Liver (tissue), 9 donors: Measurements from ENCODE around the gene FRMPD1. TPM values are rescaled to one million over a fixed set of nuclear protein-coding genes. Genes with fewer than 3 reads are reported as not detected.

ENCODE experiments used
- DNase-seq: peaks from one replicate; pipeline ENCODE4 v3.0.0-alpha.2; 2017; ENCODE audit warnings: low spot score
- H3K27ac ChIP-seq, 2 donors: one replicate each; pipeline ENCODE4 v1.7.0; 2013; ENCODE audit warnings: inconsistent platforms in 2 of 2, low read length in 2 of 2, control low read depth in 1 of 2, low read depth in 1 of 2, mild to moderate bottlenecking in 1 of 2
- H3K27me3 ChIP-seq, 4 donors: one replicate each; pipeline versions ENCODE4 v1.6.1 to v1.7.0; 2013; ENCODE audit warnings: low read length in 3 of 4, inconsistent platforms in 1 of 4, mild to moderate bottlenecking in 1 of 4, moderate library complexity in 1 of 4; ENCODE audit not compliant: control insufficient read depth in 4 of 4, insufficient read depth in 4 of 4
- H3K36me3 ChIP-seq, 4 donors: one replicate each; pipeline versions ENCODE4 v1.6.1 to v1.7.0; 2013; ENCODE audit warnings: low read length in 3 of 4, mild to moderate bottlenecking in 3 of 4, low read depth in 1 of 4, moderate library complexity in 1 of 4; ENCODE audit not compliant: control insufficient read depth in 4 of 4, insufficient read depth in 3 of 4
- H3K4me1 ChIP-seq, 4 donors: one replicate each; pipeline versions ENCODE4 v1.6.1 to v1.7.0; 2013; ENCODE audit warnings: low read length in 3 of 4, mild to moderate bottlenecking in 3 of 4, moderate library complexity in 1 of 4; ENCODE audit not compliant: control insufficient read depth in 4 of 4, insufficient read depth in 4 of 4
- H3K4me3 ChIP-seq, 3 donors: one replicate each; pipeline versions ENCODE4 v1.6.1 to v1.7.0; 2013; ENCODE audit warnings: low read length in 3 of 3, control low read depth in 1 of 3, low read depth in 1 of 3, mild to moderate bottlenecking in 1 of 3
- H3K9ac ChIP-seq, 2 donors: one replicate each; pipeline ENCODE4 v1.7.0; 2013; ENCODE audit warnings: low read length in 2 of 2, mild to moderate bottlenecking in 2 of 2, moderate library complexity in 2 of 2, control low read depth in 1 of 2, low read depth in 1 of 2
- H3K9me3 ChIP-seq, 4 donors: one replicate each; pipeline versions ENCODE4 v1.6.1 to v1.7.0; 2013; ENCODE audit warnings: low read length in 3 of 4; ENCODE audit not compliant: control insufficient read depth in 4 of 4
- EGR1 ChIP-seq, 2 donors: IDR thresholded peaks; 2 replicates each; pipeline ENCODE4 v1.6.1; 2016 to 2018; ENCODE audit warnings: antibody characterized with exemption in 2 of 2, low read depth in 2 of 2
- FOXA1 ChIP-seq: IDR thresholded peaks from 2 replicates; pipeline ENCODE4 v1.6.1; 2016; ENCODE audit warnings: antibody characterized with exemption
- GABPA ChIP-seq, 2 donors: IDR thresholded peaks in 1 of 2; conservative IDR thresholded peaks in 1 of 2; 2 replicates each; pipeline ENCODE4 v1.6.1; 2016; ENCODE audit warnings: antibody characterized with exemption in 2 of 2, mild to moderate bottlenecking in 1 of 2, moderate library complexity in 1 of 2
- HNF4A ChIP-seq, 2 donors: conservative IDR thresholded peaks; 2 replicates each; pipeline ENCODE4 v1.6.1; 2016; ENCODE audit warnings: antibody characterized with exemption in 2 of 2, mild to moderate bottlenecking in 2 of 2
- HNF4G ChIP-seq: IDR thresholded peaks from 2 replicates; pipeline ENCODE4 v1.6.1; 2016; ENCODE audit warnings: antibody characterized with exemption
- JUND ChIP-seq, 2 donors: IDR thresholded peaks; 2 replicates each; pipeline ENCODE4 v1.6.1; 2016; ENCODE audit warnings: antibody characterized with exemption in 2 of 2
- NR2F2 ChIP-seq: IDR thresholded peaks from 2 replicates; pipeline ENCODE4 v1.6.1; 2016; ENCODE audit warnings: antibody characterized with exemption
- RAD21 ChIP-seq, 2 donors: IDR thresholded peaks; 2 replicates each; pipeline ENCODE4 v1.6.1; 2016; ENCODE audit warnings: antibody characterized with exemption in 2 of 2, mild to moderate bottlenecking in 2 of 2
- RXRA ChIP-seq, 2 donors: IDR thresholded peaks; 2 replicates each; pipeline ENCODE4 v1.6.1; 2017 to 2018; ENCODE audit warnings: antibody characterized with exemption in 2 of 2, mild to moderate bottlenecking in 1 of 2
- SP1 ChIP-seq: IDR thresholded peaks from 2 replicates; pipeline ENCODE4 v1.6.1; 2018; ENCODE audit warnings: antibody characterized with exemption, mild to moderate bottlenecking
- TAF1 ChIP-seq: conservative IDR thresholded peaks from 2 replicates; pipeline ENCODE4 v1.6.1; 2016; ENCODE audit warnings: antibody characterized with exemption, mild to moderate bottlenecking
- YY1 ChIP-seq: IDR thresholded peaks from 2 replicates; pipeline ENCODE4 v1.6.1; 2016; ENCODE audit warnings: antibody characterized with exemption, mild to moderate bottlenecking
- WGBS: extraction: QIAGEN DNeasy Blood & Tissue Kit; methylation state at CpG from one replicate; pipeline ENCODE4 v1.1.7; 2013; 5-methylcytosine and 5-hydroxymethylcytosine counted together
- polyA plus RNA-seq, 2 donors: library from polyadenylated mRNA; stranded (reverse) in 1 of 2; unstranded in 1 of 2; fragments of 200-250 nt in 1 of 2; fragments of >200 nt in 1 of 2; fragmentation: Nextera tagmentation in 1 of 2; extraction: Ambion mirVana in 1 of 2; gene quantifications; one replicate each; pipeline versions ENCODE4 v1.2.1 to v1.2.3, GENCODE V29; 2013 to 2015
- total RNA-seq, 2 donors: library from RNA; depleted of rRNA; stranded (reverse); fragments of >200 nt; gene quantifications; one replicate each; pipeline ENCODE4 v1.2.3, GENCODE V29; 2014
- TF ChIP-seq, protein P1 (sequence below): IDR thresholded peaks from 2 replicates; pipeline ENCODE4 v1.6.1; 2016; ENCODE audit warnings: antibody characterized with exemption
- TF ChIP-seq, protein P2 (sequence below): IDR thresholded peaks from 2 replicates; pipeline ENCODE4 v1.6.1; 2016; ENCODE audit warnings: antibody characterized with exemption, mild to moderate bottlenecking
- TF ChIP-seq, protein P3 (sequence below): fragments of 150-350 bp; IDR thresholded peaks from 2 replicates; pipeline ENCODE4 v1.5.1; 2017; ENCODE audit warnings: improper control_type of control experiment, low read depth, low read length; ENCODE audit not compliant: missing input control
- TF ChIP-seq, protein P4 (sequence below): IDR thresholded peaks from 2 replicates; pipeline ENCODE4 v1.6.1; 2016; ENCODE audit warnings: antibody characterized with exemption
- TF ChIP-seq, protein P5 (sequence below): IDR thresholded peaks from 2 replicates; pipeline ENCODE4 v1.6.1; 2016; ENCODE audit warnings: antibody characterized with exemption
- donor health status: healthy.
- donor health status: healthy.
- donor health status: healthy.
- donor health status: healthy.
- donor health status: healthy.

Gene FRMPD1
- total and polyA plus RNA-seq, 4 donors = 0.06 to 1.8 (median 0.17) TPM

DNA sequence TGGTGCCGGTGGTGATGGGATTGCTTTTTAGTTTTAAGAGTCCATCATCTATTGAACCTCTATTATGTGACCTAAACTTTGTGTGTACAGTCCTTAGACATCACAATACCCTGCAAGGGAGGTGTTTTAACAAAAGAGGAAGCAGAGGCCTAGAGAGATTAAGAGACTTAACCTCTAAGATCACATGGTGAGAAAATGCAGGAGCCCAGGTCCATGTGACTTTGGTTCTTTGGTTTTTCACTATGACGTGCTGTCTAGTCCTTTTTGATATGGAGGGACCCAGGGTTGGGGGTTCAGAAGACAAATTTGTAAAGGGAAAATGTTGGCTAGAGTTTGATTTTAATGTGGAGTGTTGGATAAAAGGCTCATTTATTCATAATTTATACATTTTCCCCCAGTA is 68.8 kb downstream of the FRMPD1 start:
- peaks cover 3 to 19% (median 15%) of the 10 kb centered on the region in 4 donors for H3K4me1 ChIP-seq
- no peaks in the 10 kb centered on the region for H3K27me3 ChIP-seq
- no peak overlapping the region for H3K4me3 ChIP-seq
- H3K27ac ChIP-seq = no peak overlapping the region
- H3K9me3 ChIP-seq = no peaks in the 10 kb centered on the region
- H3K9ac ChIP-seq = no peak overlapping the region
- WGBS = 87% methylated on average over 2 of the region's 2 CpGs
- TF ChIP-seq SP1 = no peak
- no peak for TF ChIP-seq HNF4G
- no peak for TF ChIP-seq FOXA1
- TF ChIP-seq, protein P1, sequence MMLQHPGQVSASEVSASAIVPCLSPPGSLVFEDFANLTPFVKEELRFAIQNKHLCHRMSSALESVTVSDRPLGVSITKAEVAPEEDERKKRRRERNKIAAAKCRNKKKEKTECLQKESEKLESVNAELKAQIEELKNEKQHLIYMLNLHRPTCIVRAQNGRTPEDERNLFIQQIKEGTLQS = no peak
- TF ChIP-seq TAF1 = no peak
- TF ChIP-seq, protein P2, sequence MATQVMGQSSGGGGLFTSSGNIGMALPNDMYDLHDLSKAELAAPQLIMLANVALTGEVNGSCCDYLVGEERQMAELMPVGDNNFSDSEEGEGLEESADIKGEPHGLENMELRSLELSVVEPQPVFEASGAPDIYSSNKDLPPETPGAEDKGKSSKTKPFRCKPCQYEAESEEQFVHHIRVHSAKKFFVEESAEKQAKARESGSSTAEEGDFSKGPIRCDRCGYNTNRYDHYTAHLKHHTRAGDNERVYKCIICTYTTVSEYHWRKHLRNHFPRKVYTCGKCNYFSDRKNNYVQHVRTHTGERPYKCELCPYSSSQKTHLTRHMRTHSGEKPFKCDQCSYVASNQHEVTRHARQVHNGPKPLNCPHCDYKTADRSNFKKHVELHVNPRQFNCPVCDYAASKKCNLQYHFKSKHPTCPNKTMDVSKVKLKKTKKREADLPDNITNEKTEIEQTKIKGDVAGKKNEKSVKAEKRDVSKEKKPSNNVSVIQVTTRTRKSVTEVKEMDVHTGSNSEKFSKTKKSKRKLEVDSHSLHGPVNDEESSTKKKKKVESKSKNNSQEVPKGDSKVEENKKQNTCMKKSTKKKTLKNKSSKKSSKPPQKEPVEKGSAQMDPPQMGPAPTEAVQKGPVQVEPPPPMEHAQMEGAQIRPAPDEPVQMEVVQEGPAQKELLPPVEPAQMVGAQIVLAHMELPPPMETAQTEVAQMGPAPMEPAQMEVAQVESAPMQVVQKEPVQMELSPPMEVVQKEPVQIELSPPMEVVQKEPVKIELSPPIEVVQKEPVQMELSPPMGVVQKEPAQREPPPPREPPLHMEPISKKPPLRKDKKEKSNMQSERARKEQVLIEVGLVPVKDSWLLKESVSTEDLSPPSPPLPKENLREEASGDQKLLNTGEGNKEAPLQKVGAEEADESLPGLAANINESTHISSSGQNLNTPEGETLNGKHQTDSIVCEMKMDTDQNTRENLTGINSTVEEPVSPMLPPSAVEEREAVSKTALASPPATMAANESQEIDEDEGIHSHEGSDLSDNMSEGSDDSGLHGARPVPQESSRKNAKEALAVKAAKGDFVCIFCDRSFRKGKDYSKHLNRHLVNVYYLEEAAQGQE = no peak
- no peak for TF ChIP-seq RXRA (IDR thresholded peaks at IDR 0.05)
- TF ChIP-seq, protein P3, sequence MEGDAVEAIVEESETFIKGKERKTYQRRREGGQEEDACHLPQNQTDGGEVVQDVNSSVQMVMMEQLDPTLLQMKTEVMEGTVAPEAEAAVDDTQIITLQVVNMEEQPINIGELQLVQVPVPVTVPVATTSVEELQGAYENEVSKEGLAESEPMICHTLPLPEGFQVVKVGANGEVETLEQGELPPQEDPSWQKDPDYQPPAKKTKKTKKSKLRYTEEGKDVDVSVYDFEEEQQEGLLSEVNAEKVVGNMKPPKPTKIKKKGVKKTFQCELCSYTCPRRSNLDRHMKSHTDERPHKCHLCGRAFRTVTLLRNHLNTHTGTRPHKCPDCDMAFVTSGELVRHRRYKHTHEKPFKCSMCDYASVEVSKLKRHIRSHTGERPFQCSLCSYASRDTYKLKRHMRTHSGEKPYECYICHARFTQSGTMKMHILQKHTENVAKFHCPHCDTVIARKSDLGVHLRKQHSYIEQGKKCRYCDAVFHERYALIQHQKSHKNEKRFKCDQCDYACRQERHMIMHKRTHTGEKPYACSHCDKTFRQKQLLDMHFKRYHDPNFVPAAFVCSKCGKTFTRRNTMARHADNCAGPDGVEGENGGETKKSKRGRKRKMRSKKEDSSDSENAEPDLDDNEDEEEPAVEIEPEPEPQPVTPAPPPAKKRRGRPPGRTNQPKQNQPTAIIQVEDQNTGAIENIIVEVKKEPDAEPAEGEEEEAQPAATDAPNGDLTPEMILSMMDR = no peak
- TF ChIP-seq HNF4A (conservative IDR thresholded peaks at IDR 0.05) = no peak
- TF ChIP-seq, protein P4, sequence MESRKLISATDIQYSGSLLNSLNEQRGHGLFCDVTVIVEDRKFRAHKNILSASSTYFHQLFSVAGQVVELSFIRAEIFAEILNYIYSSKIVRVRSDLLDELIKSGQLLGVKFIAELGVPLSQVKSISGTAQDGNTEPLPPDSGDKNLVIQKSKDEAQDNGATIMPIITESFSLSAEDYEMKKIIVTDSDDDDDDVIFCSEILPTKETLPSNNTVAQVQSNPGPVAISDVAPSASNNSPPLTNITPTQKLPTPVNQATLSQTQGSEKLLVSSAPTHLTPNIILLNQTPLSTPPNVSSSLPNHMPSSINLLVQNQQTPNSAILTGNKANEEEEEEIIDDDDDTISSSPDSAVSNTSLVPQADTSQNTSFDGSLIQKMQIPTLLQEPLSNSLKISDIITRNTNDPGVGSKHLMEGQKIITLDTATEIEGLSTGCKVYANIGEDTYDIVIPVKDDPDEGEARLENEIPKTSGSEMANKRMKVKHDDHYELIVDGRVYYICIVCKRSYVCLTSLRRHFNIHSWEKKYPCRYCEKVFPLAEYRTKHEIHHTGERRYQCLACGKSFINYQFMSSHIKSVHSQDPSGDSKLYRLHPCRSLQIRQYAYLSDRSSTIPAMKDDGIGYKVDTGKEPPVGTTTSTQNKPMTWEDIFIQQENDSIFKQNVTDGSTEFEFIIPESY = no peak
- TF ChIP-seq, protein P5, sequence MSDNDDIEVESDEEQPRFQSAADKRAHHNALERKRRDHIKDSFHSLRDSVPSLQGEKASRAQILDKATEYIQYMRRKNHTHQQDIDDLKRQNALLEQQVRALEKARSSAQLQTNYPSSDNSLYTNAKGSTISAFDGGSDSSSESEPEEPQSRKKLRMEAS = no peak
- no peak for TF ChIP-seq NR2F2
- no peak for TF ChIP-seq GABPA (IDR thresholded peaks at IDR 0.05 in 1 of 2, conservative IDR thresholded peaks at IDR 0.05 in 1 of 2)
- no peak for TF ChIP-seq YY1
- no peak for TF ChIP-seq EGR1 (IDR thresholded peaks at IDR 0.05; ENCODE audit: low read depth in 2 of 2)
- no peak for TF ChIP-seq RAD21 (IDR thresholded peaks at IDR 0.05)
- H3K36me3 ChIP-seq = no peaks in the 10 kb centered on the region
- no peak for DNase-seq

DNA sequence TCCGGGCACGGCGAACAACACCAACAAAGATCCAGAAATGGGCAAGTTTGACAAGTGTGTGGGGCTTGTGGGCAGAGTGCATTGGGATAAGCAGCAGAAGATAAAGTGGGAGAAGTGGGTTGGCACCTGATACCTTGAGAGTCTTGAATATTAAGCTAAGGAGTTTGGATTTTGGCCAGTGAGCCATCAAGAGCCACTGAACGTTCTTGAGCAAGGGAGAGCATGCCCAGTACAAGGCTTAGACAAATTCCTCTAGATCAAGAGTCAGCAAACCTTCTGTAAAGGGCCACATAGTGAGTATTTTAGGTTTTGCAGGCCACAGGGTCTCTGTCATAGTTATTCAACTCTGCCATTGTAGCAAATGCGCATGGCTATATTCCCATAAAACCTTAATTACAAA is 76.3 kb downstream of the FRMPD1 start:
- no peaks in the 10 kb centered on the region for H3K27me3 ChIP-seq
- H3K36me3 ChIP-seq = no peaks in the 10 kb centered on the region
- H3K9me3 ChIP-seq = no peaks in the 10 kb centered on the region
- no peak overlapping the region for H3K9ac ChIP-seq
- DNase-seq = no peak
- no peak overlapping the region for H3K4me3 ChIP-seq
- no peaks in the 10 kb centered on the region for H3K4me1 ChIP-seq
- 96% methylated on average over 5 of the region's 5 CpGs for WGBS
- no peak overlapping the region for H3K27ac ChIP-seq
- TF ChIP-seq FOXA1 = no peak
- TF ChIP-seq JUND (IDR thresholded peaks at IDR 0.05) = no peak
- TF ChIP-seq, protein P5 = no peak
- no peak for TF ChIP-seq EGR1 (IDR thresholded peaks at IDR 0.05; ENCODE audit: low read depth in 2 of 2)
- TF ChIP-seq, protein P4 = no peak
- no peak for TF ChIP-seq SP1
- TF ChIP-seq HNF4G = no peak
- TF ChIP-seq, protein P3 = no peak
- TF ChIP-seq TAF1 = no peak
